HepG2 (cell line): ENCODE results near the gene MIEF2. TPM values are rescaled to one million over a fixed set of nuclear protein-coding genes. Genes with fewer than 3 reads are reported as not detected.

Source experiments
- AGO1 ChIP-seq: fragments of 200-400 bp; formaldehyde crosslinking; IDR thresholded peaks from 2 replicates; pipeline ENCODE4 v1.6.1; 2017; ENCODE audit warnings: mild to moderate bottlenecking, low read depth, low read length, moderate library complexity; ENCODE audit not compliant: poor library complexity, severe bottlenecking
- ELF3 ChIP-seq: IDR thresholded peaks from 2 replicates; pipeline ENCODE4 v1.6.1; 2016; ENCODE audit warnings: missing genetic modification reagents, missing compliant biosample characterization
- ETS1 ChIP-seq: sonication (generic); formaldehyde crosslinking; IDR thresholded peaks from 2 replicates; pipeline ENCODE4 v1.4.0; 2020; ENCODE audit warnings: missing genetic modification reagents
- GABPB1 ChIP-seq: IDR thresholded peaks from 2 replicates; pipeline ENCODE4 v1.6.1; 2016; ENCODE audit warnings: mild to moderate bottlenecking, missing genetic modification reagents, moderate library complexity, missing compliant biosample characterization
- KDM4B ChIP-seq: sonication (generic); formaldehyde crosslinking; IDR thresholded peaks from 2 replicates; pipeline ENCODE4 v1.4.0; 2020; ENCODE audit warnings: missing genetic modification reagents
- MYNN ChIP-seq: sonication (generic); formaldehyde crosslinking; IDR thresholded peaks from 2 replicates; pipeline ENCODE4 v1.4.0; 2020; ENCODE audit warnings: mild to moderate bottlenecking, low read depth, missing genetic modification reagents
- PBX2 ChIP-seq: IDR thresholded peaks from 2 replicates; pipeline ENCODE4 v1.6.1; 2016; ENCODE audit warnings: control low read depth
- RELA ChIP-seq: sonication (generic); formaldehyde crosslinking; IDR thresholded peaks from 2 replicates; pipeline ENCODE4 v1.4.0; 2020; ENCODE audit warnings: missing genetic modification reagents
- RFXANK ChIP-seq: IDR thresholded peaks from 2 replicates; pipeline ENCODE4 v1.6.1; 2016
- ZFP36 ChIP-seq: fragments of 150-350 bp; IDR thresholded peaks from 2 replicates; pipeline ENCODE4 v1.6.1; 2018; ENCODE audit warnings: borderline replicate concordance, low read length, low read depth; ENCODE audit not compliant: partially characterized antibody
- ZMYM2 ChIP-seq: sonication (generic); formaldehyde crosslinking; IDR thresholded peaks from 2 replicates; pipeline ENCODE4 v1.8.0; 2022; ENCODE audit warnings: mild to moderate bottlenecking, missing genetic modification reagents
- ZNF639 ChIP-seq: conservative IDR thresholded peaks from 2 replicates; pipeline ENCODE4 v1.6.1; 2018; ENCODE audit warnings: missing genetic modification reagents
- ZNF784 ChIP-seq: sonication (generic); formaldehyde crosslinking; IDR thresholded peaks from 2 replicates; pipeline ENCODE4 v1.5.1; 2020; ENCODE audit warnings: missing genetic modification reagents, mild to moderate bottlenecking, borderline replicate concordance
- polyA plus RNA-seq, 8 experiments: library from polyadenylated mRNA; depleted of rRNA in 3 of 8; stranded (reverse) in 7 of 8; unstranded in 1 of 8; fragments of >200 nt; fragmentation: Illumina TruSeq in 4 of 8; extraction: Trizol in 4 of 8; gene quantifications; 2 replicates each; pipeline versions ENCODE4 v1.2.1 to v1.2.3, GENCODE V29; 2011 to 2016; ENCODE audit warnings: low read depth in 4 of 8, missing spikeins in 1 of 8, mixed read lengths in 1 of 8; ENCODE audit not compliant: insufficient read depth in 1 of 8
- total RNA-seq, 5 experiments: library from RNA; depleted of rRNA; stranded (reverse); fragments of >200 nt; fragmentation: Illumina TruSeq; extraction: Trizol; gene quantifications; 2 replicates each; pipeline ENCODE4 v1.2.3, GENCODE V29; 2016; ENCODE audit warnings: low read depth in 1 of 5
- TF ChIP-seq, protein P1 (sequence below): sonication (generic); formaldehyde crosslinking; IDR thresholded peaks from 2 replicates; pipeline ENCODE4 v1.4.0; 2020; ENCODE audit warnings: missing genetic modification reagents
- TF ChIP-seq, protein P2 (sequence below): sonication (generic); formaldehyde crosslinking; IDR thresholded peaks from 2 replicates; pipeline ENCODE4 v1.4.0; 2020; ENCODE audit warnings: missing genetic modification reagents, borderline replicate concordance

Gene MIEF2
- total and polyA plus RNA-seq, 2 of the 13 experiments (the other 11 are each of a cell fraction or from before 2014, with no cell fraction given), result 6.0 to 8.0 TPM

DNA sequence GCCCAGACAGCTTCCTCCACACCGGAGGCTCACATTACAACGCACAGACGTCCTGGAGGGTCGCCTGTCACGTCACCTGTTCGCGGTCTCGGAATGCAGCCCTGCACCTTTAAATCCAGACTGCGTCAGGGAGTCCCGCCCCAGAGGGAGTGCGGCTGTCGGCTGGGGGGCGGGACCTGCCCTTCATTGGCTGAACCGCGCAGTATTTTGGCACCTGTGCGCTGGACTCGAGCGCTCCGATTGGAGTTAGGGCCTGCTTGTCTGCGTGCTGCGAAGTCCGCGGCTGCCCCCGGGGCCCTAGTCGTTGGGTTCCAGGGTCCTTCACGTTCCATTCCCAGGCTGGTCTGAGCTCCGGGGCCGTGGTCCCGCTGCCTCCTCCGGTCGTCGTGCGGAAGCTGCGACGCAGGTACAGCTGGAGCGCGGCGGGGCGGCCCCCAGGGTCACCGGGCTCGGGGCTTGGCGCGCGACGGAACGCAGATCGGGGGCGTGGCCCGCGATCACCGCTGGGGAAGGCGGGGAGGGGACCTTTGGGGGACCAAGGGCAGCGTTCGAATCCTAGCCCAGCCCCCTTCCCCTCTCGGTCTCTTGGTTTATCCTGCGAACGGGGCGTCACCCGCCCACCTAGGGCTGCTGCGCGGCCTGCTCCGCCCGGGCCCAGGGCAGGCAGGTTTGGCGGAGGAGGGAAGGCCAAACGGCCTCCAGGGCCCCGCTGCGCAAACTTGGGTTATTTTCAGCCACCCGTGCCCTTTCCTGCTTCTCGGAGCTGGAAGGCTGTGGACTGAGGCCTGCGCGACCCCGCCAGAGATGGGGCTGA is at the start of gene MIEF2 (continued):
- TF ChIP-seq, protein P1, sequence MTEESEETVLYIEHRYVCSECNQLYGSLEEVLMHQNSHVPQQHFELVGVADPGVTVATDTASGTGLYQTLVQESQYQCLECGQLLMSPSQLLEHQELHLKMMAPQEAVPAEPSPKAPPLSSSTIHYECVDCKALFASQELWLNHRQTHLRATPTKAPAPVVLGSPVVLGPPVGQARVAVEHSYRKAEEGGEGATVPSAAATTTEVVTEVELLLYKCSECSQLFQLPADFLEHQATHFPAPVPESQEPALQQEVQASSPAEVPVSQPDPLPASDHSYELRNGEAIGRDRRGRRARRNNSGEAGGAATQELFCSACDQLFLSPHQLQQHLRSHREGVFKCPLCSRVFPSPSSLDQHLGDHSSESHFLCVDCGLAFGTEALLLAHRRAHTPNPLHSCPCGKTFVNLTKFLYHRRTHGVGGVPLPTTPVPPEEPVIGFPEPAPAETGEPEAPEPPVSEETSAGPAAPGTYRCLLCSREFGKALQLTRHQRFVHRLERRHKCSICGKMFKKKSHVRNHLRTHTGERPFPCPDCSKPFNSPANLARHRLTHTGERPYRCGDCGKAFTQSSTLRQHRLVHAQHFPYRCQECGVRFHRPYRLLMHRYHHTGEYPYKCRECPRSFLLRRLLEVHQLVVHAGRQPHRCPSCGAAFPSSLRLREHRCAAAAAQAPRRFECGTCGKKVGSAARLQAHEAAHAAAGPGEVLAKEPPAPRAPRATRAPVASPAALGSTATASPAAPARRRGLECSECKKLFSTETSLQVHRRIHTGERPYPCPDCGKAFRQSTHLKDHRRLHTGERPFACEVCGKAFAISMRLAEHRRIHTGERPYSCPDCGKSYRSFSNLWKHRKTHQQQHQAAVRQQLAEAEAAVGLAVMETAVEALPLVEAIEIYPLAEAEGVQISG (CRISPR knock-in tag), result peak; percentile 50
- TF ChIP-seq ZNF639 (CRISPR knock-in tag) (peak; percentile 88), GABPB1 (peak; percentile 85), ETS1 (CRISPR knock-in tag) (no peak; the same call in 1 of the 2 replicates), ZMYM2 (CRISPR knock-in tag) (peak; percentile 41; the same call in 1 of the 2 replicates), MYNN (CRISPR knock-in tag) (no peak), AGO1 (no peak), ELF3 (peak; percentile 55; the same call in 1 of the 2 replicates), KDM4B (CRISPR knock-in tag) (0 out of 2 replicates have a peak, but pooled peaks have one; percentile 13), RELA (no peak), PBX2 (CRISPR knock-in tag) (peak; percentile 95), RFXANK (peak; percentile 59; the same call in 1 of the 2 replicates), ZNF784 (CRISPR knock-in tag) (no peak; the same call in 1 of the 2 replicates), ZFP36 (no peak)
- TF ChIP-seq, protein P2, sequence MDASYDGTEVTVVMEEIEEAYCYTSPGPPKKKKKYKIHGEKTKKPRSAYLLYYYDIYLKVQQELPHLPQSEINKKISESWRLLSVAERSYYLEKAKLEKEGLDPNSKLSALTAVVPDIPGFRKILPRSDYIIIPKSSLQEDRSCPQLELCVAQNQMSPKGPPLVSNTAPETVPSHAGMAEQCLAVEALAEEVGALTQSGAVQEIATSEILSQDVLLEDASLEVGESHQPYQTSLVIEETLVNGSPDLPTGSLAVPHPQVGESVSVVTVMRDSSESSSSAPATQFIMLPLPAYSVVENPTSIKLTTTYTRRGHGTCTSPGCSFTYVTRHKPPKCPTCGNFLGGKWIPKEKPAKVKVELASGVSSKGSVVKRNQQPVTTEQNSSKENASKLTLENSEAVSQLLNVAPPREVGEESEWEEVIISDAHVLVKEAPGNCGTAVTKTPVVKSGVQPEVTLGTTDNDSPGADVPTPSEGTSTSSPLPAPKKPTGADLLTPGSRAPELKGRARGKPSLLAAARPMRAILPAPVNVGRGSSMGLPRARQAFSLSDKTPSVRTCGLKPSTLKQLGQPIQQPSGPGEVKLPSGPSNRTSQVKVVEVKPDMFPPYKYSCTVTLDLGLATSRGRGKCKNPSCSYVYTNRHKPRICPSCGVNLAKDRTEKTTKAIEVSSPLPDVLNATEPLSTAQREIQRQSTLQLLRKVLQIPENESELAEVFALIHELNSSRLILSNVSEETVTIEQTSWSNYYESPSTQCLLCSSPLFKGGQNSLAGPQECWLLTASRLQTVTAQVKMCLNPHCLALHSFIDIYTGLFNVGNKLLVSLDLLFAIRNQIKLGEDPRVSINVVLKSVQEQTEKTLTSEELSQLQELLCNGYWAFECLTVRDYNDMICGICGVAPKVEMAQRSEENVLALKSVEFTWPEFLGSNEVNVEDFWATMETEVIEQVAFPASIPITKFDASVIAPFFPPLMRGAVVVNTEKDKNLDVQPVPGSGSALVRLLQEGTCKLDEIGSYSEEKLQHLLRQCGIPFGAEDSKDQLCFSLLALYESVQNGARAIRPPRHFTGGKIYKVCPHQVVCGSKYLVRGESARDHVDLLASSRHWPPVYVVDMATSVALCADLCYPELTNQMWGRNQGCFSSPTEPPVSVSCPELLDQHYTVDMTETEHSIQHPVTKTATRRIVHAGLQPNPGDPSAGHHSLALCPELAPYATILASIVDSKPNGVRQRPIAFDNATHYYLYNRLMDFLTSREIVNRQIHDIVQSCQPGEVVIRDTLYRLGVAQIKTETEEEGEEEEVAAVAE (CRISPR knock-in tag), result peak; percentile 8
